HL-60 (cell line): ENCODE results near the gene ARHGAP26.

Experiments used
- DNase-seq, 2 experiments: peaks; one replicate each; pipeline ENCODE4 v3.0.0-alpha.2; 2010 to 2020; ENCODE audit warnings: low read depth in 1 of 2, low spot score in 1 of 2
- H3K27ac ChIP-seq: fragments of 250-450 bp; sonication (Bioruptor Pico); replicated peaks from 2 replicates; pipeline ENCODE4 v1.5.1; 2020; ENCODE audit warnings: mild to moderate bottlenecking, moderate library complexity
- H3K27me3 ChIP-seq: fragments of 250-450 bp; sonication (Bioruptor Pico); 2 replicates; pipeline ENCODE4 v1.5.1; 2021; ENCODE audit warnings: mild to moderate bottlenecking, moderate library complexity; ENCODE audit not compliant: insufficient read depth, poor library complexity, severe bottlenecking
- H3K4me3 ChIP-seq: replicated peaks from 2 replicates; pipeline ENCODE4 v1.5.1; 2011; ENCODE audit warnings: mild to moderate bottlenecking, control low read depth, low read length; ENCODE audit not compliant: insufficient read depth
- GABPA ChIP-seq: IDR thresholded peaks from 2 replicates; pipeline ENCODE4 v1.6.1; 2012; ENCODE audit warnings: low read depth
- POLR2AphosphoS5 ChIP-seq: IDR thresholded peaks from 2 replicates; pipeline ENCODE4 v1.6.1; 2012; ENCODE audit warnings: low read depth
- SPI1 ChIP-seq: IDR thresholded peaks from 2 replicates; pipeline ENCODE4 v1.6.1; 2012; ENCODE audit warnings: low read depth, mild to moderate bottlenecking, borderline replicate concordance
- TF ChIP-seq, protein P1 (sequence below): IDR thresholded peaks from 2 replicates; pipeline ENCODE4 v1.6.1; 2012; ENCODE audit warnings: low read depth; ENCODE audit not compliant: insufficient replicate concordance
- TF ChIP-seq, protein P2 (sequence below): IDR thresholded peaks from one replicate; pipeline ENCODE4 v1.5.1; 2011; ENCODE audit warnings: low read length, control low read depth, inconsistent platforms; ENCODE audit not compliant: insufficient read depth

ARHGAP26 gene

DNA sequence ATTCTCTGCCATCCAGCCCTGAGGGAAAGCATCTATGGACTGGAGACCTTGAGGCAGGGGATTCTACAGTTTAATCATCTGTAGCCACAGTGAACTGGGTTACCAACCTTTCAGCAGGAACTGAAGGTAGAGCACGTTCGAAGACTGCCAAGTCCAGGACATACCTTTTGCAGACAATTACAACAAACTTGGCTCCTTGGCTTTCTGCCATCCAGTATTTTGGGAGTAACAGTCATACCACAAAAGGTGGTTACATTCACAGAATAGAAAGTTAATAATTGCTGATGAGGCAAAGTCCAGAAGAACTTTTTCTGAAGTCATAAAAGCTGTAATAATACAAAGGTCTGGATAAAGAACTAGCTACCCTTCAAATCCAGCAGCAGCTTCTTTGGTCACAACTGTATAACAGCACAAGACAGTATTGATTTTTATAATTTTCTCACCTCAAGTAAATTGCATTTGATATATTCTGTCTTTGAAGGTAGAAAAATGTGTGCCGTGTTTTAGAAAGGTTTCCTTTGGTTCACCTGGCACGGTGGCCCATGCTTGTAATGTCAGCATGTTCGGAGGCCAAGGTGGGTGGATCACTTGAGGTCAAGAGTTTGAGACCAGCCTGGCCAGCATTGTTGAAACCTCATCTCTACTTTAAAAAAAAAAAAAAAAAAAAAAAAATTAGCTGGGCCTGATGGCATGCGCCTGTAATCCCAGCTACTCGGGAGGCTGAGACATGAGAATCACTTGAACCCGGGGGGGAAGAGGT, 396.7 kb downstream of the ARHGAP26 start:
- no peak overlapping the region for H3K27ac ChIP-seq
- no peak overlapping the region for H3K4me3 ChIP-seq
- no peaks in the 10 kb centered on the region for H3K27me3 ChIP-seq
- no peak for DNase-seq
- TF ChIP-seq SPI1 = no peak
- TF ChIP-seq, protein P1, sequence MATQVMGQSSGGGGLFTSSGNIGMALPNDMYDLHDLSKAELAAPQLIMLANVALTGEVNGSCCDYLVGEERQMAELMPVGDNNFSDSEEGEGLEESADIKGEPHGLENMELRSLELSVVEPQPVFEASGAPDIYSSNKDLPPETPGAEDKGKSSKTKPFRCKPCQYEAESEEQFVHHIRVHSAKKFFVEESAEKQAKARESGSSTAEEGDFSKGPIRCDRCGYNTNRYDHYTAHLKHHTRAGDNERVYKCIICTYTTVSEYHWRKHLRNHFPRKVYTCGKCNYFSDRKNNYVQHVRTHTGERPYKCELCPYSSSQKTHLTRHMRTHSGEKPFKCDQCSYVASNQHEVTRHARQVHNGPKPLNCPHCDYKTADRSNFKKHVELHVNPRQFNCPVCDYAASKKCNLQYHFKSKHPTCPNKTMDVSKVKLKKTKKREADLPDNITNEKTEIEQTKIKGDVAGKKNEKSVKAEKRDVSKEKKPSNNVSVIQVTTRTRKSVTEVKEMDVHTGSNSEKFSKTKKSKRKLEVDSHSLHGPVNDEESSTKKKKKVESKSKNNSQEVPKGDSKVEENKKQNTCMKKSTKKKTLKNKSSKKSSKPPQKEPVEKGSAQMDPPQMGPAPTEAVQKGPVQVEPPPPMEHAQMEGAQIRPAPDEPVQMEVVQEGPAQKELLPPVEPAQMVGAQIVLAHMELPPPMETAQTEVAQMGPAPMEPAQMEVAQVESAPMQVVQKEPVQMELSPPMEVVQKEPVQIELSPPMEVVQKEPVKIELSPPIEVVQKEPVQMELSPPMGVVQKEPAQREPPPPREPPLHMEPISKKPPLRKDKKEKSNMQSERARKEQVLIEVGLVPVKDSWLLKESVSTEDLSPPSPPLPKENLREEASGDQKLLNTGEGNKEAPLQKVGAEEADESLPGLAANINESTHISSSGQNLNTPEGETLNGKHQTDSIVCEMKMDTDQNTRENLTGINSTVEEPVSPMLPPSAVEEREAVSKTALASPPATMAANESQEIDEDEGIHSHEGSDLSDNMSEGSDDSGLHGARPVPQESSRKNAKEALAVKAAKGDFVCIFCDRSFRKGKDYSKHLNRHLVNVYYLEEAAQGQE = no peak
- no peak for TF ChIP-seq POLR2AphosphoS5
- no peak for TF ChIP-seq GABPA
- TF ChIP-seq, protein P2, sequence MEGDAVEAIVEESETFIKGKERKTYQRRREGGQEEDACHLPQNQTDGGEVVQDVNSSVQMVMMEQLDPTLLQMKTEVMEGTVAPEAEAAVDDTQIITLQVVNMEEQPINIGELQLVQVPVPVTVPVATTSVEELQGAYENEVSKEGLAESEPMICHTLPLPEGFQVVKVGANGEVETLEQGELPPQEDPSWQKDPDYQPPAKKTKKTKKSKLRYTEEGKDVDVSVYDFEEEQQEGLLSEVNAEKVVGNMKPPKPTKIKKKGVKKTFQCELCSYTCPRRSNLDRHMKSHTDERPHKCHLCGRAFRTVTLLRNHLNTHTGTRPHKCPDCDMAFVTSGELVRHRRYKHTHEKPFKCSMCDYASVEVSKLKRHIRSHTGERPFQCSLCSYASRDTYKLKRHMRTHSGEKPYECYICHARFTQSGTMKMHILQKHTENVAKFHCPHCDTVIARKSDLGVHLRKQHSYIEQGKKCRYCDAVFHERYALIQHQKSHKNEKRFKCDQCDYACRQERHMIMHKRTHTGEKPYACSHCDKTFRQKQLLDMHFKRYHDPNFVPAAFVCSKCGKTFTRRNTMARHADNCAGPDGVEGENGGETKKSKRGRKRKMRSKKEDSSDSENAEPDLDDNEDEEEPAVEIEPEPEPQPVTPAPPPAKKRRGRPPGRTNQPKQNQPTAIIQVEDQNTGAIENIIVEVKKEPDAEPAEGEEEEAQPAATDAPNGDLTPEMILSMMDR = no peak

DNA sequence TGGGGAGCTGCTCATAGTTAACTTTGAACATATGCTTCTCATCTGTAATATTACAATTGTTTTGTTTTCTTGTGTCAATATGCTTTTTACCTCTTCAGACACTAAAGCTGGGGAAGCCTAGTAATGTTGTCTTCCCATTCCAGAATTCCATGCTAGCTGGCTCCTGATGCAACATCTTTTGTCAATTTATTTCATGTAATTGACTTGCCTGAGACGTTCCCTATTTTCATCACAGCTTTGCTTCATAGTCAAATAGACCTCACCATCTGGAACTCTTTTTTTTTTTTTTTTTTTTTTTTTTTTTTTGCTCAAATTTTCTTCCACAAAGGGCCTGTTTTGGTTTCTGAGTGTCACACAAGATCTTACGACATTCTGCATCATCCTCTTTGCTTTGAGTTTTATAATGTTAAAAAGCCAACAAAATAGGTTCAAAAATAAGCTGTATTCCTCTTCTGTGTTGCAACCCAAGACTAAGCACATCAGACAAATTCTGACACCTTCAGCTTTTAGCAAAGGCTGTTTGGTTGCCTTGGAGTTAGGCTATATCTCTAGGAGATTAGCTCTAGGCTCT, 398.1 kb downstream of the ARHGAP26 start:
- no peak overlapping the region for H3K4me3 ChIP-seq
- DNase-seq = no peak
- TF ChIP-seq SPI1 = no peak
- TF ChIP-seq, protein P1 = no peak
- TF ChIP-seq GABPA = no peak
- TF ChIP-seq, protein P2 = no peak
- TF ChIP-seq POLR2AphosphoS5 = no peak
- no peaks in the 10 kb centered on the region for H3K27me3 ChIP-seq
- no peak overlapping the region for H3K27ac ChIP-seq

DNA sequence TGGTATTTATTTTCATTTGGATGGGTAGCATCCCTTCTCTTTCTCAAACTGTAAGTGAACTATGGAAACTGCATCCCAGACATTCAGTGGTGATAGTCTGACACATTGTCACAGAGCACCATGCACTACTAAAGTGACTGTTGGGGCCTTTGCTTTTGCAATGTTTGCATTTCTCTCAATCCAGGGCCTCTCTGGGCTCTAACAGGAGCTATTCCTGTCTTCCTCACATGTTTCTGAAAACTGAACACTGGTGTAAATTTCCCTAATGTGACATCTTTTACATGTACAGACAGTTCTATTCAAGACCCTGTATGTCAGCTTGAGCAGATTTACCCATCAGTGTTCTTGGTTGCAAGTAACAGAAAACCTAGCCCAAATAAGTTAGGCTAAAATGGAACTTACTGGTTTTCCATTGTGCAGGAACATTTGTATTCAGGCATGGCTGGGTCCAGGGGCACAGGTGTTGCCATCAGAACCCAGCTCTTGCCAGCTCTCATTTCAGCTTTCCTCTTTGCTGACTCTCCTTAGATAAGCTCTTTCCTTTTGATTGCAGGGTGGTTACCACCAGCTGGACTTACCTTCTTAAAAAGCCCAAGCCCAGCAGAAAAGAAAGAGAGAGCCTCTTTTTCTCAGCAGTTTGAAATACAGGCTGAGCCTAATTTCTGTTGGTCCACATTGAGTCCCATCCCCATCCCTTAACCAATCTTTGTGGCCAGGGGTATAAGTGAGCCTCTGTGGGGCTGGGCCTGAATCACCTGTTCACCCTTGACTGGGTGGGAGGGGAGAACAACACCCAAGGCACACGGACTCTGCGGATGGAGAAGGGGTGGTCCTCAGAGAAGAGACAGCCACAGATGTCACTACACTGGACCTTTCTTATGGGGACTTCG, 399.0 kb downstream of the ARHGAP26 start:
- TF ChIP-seq SPI1 (no peak), POLR2AphosphoS5 (no peak), GABPA (no peak)
- TF ChIP-seq, protein P2 = no peak
- TF ChIP-seq, protein P1 = no peak
- no peak overlapping the region for H3K4me3 ChIP-seq
- no peak overlapping the region for H3K27ac ChIP-seq
- H3K27me3 ChIP-seq = no peaks in the 10 kb centered on the region
- DNase-seq = no peak
